Measurements from ENCODE around the gene REPS2. TPM values are rescaled to one million over a fixed set of nuclear protein-coding genes. Genes with fewer than 3 reads are reported as not detected.
"Not testable (repeated sequence)": the region's sequence is repeated elsewhere in the genome, so short reads cannot be mapped to it uniquely, and the experiment has no call there.

The REPS2 gene
- total and polyA plus RNA-seq, 4 experiments from 2014 or later = 0.09 to 1.4 (median 0.61) TPM

DNA sequence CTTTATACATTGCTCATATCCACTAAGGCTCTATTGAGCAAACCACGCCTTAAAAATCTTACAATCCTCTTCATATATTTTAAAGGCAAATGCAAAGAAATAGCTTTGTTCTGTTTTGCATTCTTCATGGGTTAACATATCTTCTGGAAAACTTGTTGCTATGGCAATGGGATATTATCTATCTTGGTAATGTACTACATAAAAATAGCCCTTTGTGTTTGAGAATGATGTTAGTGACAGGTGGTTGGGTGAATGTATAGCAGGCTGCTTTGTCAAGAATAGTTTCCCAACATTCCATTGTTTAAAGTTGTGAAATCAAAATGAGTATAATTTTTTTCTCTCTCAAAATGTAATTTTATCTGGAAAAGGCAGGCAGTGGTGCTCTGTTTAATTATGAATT is 16.8 kb downstream of the REPS2 start:
- CTCF ChIA-PET (ENCODE audit: partially characterized antibody) = no interaction called here
- intact Hi-C loops (cut with micrococcal nuclease) = no loop called here
- Histone ChIP-seq H3K27me3 (ENCODE audit: insufficient read depth, low read length) (no peaks in the 10 kb centered on the region), H3K9me3 (ENCODE audit: control insufficient read depth in 1 of 2, low read length in 2 of 2) (no peaks in the 10 kb centered on the region), H3K4me3 (ENCODE audit: low read length in 2 of 2) (no peak overlapping the region), H3K4me1 (ENCODE audit: insufficient read depth, low read length) (no peaks in the 10 kb centered on the region), H3K36me3 (ENCODE audit: insufficient read depth, low read length) (no peaks in the 10 kb centered on the region), H3K27ac (ENCODE audit: low read depth, low read length) (no peak overlapping the region)
- Mint-ChIP-seq H3K9me3 (peaks cover 0 to 4% (median 0%) of the 10 kb centered on the region in 8 donors), H3K4me3 (no peak overlapping the region), H3K27ac (no peak overlapping the region), H3K4me1 (no peaks in the 10 kb centered on the region), H3K36me3 (no peaks in the 10 kb centered on the region), H3K27me3 (peaks cover 0 to 2% of the 10 kb centered on the region in 2 donors)
- no peak for DNase-seq
- POLR2A ChIA-PET (ENCODE audit: partially characterized antibody) = no interaction called here

DNA sequence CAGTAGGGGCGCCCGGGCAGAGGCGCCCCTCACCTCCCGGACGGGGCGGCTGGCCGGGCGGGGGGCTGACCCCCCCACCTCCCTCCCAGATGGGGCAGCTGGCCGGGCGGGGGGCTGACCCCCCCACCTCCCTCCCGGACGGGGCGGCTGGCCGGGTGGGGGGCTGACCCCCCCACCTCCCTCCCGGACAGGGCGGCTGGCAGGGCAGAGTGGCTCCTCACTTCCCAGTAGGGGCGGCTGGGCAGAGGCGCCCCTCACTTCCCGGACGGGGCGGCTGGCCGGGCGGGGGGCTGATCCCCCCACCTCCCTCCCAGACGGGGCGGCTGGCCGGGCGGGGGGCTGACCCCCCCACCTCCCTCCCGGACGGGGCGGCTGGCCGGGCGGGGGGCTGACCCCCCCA is 18.5 kb downstream of the REPS2 start:
- H3K27me3 ChIP-seq (ENCODE audit: insufficient read depth, low read length); POLR2A ChIA-PET (ENCODE audit: partially characterized antibody); H3K9me3 Mint-ChIP-seq; H3K27me3 Mint-ChIP-seq; H3K36me3 Mint-ChIP-seq; intact Hi-C loops (cut with micrococcal nuclease); H3K27ac Mint-ChIP-seq; H3K36me3 ChIP-seq (ENCODE audit: insufficient read depth, low read length); H3K4me1 ChIP-seq (ENCODE audit: insufficient read depth, low read length); DNase-seq; H3K4me3 Mint-ChIP-seq; H3K9me3 ChIP-seq (ENCODE audit: control insufficient read depth in 1 of 2, low read length in 2 of 2); CTCF ChIA-PET (ENCODE audit: partially characterized antibody); H3K4me1 Mint-ChIP-seq; H3K27ac ChIP-seq (ENCODE audit: low read depth, low read length); H3K4me3 ChIP-seq (ENCODE audit: low read length in 2 of 2): not testable (repeated sequence)

DNA sequence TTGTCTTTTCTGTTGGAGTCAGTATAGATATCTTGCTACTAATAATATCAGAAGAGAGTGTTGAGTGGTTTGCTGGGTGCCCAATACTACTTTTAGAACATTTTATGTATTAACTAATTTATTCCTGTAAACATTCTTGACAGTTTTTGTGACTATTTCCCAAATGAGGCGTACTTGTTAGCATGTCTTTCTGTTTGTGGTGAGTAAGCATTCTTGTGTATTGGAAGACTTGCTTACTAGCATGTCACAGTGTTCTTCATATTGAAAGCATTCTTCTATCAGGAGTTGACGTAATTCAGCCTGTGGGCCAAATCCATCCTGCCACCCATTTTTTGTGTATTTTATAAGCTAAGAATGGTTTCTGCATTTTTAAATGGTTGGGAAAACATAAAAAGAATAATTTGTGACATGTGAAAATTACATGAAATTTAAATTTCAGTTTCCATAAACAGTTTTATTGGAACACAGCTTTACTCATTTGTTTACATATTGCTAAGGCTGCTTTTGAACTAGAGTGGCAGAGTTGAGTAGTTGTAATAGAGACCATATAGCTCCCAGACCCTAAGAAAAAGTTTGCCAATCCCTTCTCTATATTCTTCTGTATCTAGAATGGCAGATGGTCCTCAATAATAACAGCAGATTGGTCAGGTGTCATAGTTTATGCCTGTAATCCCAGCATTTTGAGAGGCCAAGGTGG is 20.4 kb downstream of the REPS2 start:
- no peaks in the 10 kb centered on the region for H3K9me3 ChIP-seq (ENCODE audit: control insufficient read depth in 1 of 2, low read length in 2 of 2)
- intact Hi-C loops (cut with micrococcal nuclease) = no loop called here
- no peaks in the 10 kb centered on the region for H3K27me3 ChIP-seq (ENCODE audit: insufficient read depth, low read length)
- Mint-ChIP-seq H3K4me3 (no peak overlapping the region), H3K27ac (peak overlapping the region in 1 of 7 donors; percentile 41), H3K4me1 (peaks cover 0 to 2% (median 0%) of the 10 kb centered on the region in 4 donors), H3K27me3 (peaks cover 0 to 3% of the 10 kb centered on the region in 2 donors), H3K9me3 (peaks cover 0 to 4% (median 0%) of the 10 kb centered on the region in 8 donors), H3K36me3 (no peaks in the 10 kb centered on the region)
- H3K4me3 ChIP-seq (ENCODE audit: low read length in 2 of 2) = no peak overlapping the region
- ChIA-PET POLR2A (ENCODE audit: partially characterized antibody) (no interaction called here), CTCF (ENCODE audit: partially characterized antibody) (no interaction called here)
- no peak overlapping the region for H3K27ac ChIP-seq (ENCODE audit: low read depth, low read length)
- H3K36me3 ChIP-seq (ENCODE audit: insufficient read depth, low read length) = no peaks in the 10 kb centered on the region
- no peak for DNase-seq
- no peaks in the 10 kb centered on the region for H3K4me1 ChIP-seq (ENCODE audit: insufficient read depth, low read length)

DNA sequence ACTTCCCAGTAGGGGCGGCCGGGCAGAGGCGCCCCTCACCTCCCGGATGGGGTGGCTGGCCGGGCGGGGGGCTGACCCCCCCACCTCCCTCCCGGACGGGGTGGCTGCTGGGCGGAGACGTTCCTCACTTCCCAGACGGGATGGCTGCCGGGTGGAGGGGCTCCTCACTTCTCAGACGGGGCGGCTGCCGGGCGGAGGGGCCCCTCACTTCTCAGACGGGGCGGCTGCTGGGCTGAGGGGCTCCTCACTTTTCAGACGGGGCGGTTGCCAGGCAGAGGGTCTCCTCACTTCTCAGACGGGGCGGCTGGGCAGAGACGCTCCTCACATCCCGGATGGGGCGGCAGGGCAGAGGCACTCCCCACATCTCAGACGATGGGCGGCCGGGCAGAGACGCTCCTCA is 22.3 kb downstream of the REPS2 start:
- H3K9me3 ChIP-seq (ENCODE audit: control insufficient read depth in 1 of 2, low read length in 2 of 2); H3K36me3 ChIP-seq (ENCODE audit: insufficient read depth, low read length); H3K27ac ChIP-seq (ENCODE audit: low read depth, low read length); intact Hi-C loops (cut with micrococcal nuclease); H3K27me3 Mint-ChIP-seq; H3K27me3 ChIP-seq (ENCODE audit: insufficient read depth, low read length); CTCF ChIA-PET (ENCODE audit: partially characterized antibody); H3K9me3 Mint-ChIP-seq; H3K4me3 ChIP-seq (ENCODE audit: low read length in 2 of 2); POLR2A ChIA-PET (ENCODE audit: partially characterized antibody); DNase-seq; H3K4me1 Mint-ChIP-seq; H3K27ac Mint-ChIP-seq; H3K4me1 ChIP-seq (ENCODE audit: insufficient read depth, low read length); H3K4me3 Mint-ChIP-seq; H3K36me3 Mint-ChIP-seq: not testable (repeated sequence)

DNA sequence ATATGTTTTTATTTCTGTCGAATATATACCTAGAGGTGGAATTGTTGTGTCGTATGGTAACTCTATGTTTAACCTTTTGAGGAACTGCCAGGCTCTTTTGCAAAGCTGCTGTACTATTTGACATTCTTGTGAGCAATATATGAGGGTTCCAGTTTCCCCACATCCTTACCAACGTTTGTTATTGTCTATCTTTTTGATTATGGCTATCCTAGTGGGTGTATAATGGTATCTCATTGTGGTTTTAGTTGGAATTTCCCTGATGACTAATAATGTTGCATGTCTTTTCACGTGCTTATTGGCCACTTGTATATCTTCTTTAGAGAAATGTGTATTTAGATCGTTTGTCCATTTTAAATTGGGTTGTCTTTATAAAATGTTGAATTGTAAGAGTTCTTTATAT is 24.5 kb downstream of the REPS2 start:
- no peak for DNase-seq
- ChIA-PET POLR2A (ENCODE audit: partially characterized antibody) (no interaction called here), CTCF (ENCODE audit: partially characterized antibody) (no interaction called here)
- intact Hi-C loops (cut with micrococcal nuclease) = no loop called here
- peaks cover 0 to 7% (median 1%) of the 10 kb centered on the region in 4 donors for H3K4me1 Mint-ChIP-seq
- Histone ChIP-seq H3K27me3 (ENCODE audit: insufficient read depth, low read length) (no peaks in the 10 kb centered on the region), H3K4me1 (ENCODE audit: insufficient read depth, low read length) (no peaks in the 10 kb centered on the region), H3K36me3 (ENCODE audit: insufficient read depth, low read length) (no peaks in the 10 kb centered on the region), H3K4me3 (ENCODE audit: low read length in 2 of 2) (no peak overlapping the region), H3K27ac (ENCODE audit: low read depth, low read length) (no peak overlapping the region), H3K9me3 (ENCODE audit: control insufficient read depth in 1 of 2, low read length in 2 of 2) (no peaks in the 10 kb centered on the region)
- H3K4me3 Mint-ChIP-seq = no peak overlapping the region
- no peak overlapping the region for H3K27ac Mint-ChIP-seq
- H3K36me3 Mint-ChIP-seq = no peaks in the 10 kb centered on the region
- peaks cover 0 to 4% (median 0%) of the 10 kb centered on the region in 8 donors for H3K9me3 Mint-ChIP-seq
- H3K27me3 Mint-ChIP-seq = peaks cover 3 to 5% of the 10 kb centered on the region in 2 donors

DNA sequence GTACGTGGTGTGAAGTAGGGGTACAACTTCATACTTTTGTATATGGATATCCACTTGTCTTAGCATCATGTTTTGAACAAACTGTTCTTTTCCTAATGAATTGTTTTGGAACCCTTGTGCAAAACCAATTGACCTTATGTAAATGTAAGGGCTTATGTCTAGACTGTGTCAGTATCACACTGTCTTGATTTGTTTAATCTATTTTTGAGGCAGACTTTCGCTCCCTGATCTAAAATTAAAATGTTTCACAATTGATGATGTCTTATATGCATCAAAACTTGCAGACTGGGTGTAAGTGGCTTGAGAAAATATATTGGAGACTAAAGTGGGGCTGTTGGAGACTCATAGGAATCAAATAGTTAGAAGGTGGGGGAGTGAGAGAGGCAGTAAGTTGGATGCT is 25.2 kb downstream of the REPS2 start:
- H3K27ac Mint-ChIP-seq = no peak overlapping the region
- intact Hi-C loops (cut with micrococcal nuclease) = no loop called here
- Histone ChIP-seq H3K4me1 (ENCODE audit: insufficient read depth, low read length) (no peaks in the 10 kb centered on the region), H3K27me3 (ENCODE audit: insufficient read depth, low read length) (no peaks in the 10 kb centered on the region), H3K36me3 (ENCODE audit: insufficient read depth, low read length) (no peaks in the 10 kb centered on the region), H3K9me3 (ENCODE audit: control insufficient read depth in 1 of 2, low read length in 2 of 2) (no peaks in the 10 kb centered on the region), H3K4me3 (ENCODE audit: low read length in 2 of 2) (no peak overlapping the region), H3K27ac (ENCODE audit: low read depth, low read length) (no peak overlapping the region)
- POLR2A ChIA-PET (ENCODE audit: partially characterized antibody) = no interaction called here
- H3K4me3 Mint-ChIP-seq = no peak overlapping the region
- peaks cover 3 to 5% of the 10 kb centered on the region in 2 donors for H3K27me3 Mint-ChIP-seq
- no peak for DNase-seq
- CTCF ChIA-PET (ENCODE audit: partially characterized antibody) = no interaction called here
- peaks cover 0 to 4% (median 0%) of the 10 kb centered on the region in 8 donors for H3K9me3 Mint-ChIP-seq
- no peaks in the 10 kb centered on the region for H3K36me3 Mint-ChIP-seq
- H3K4me1 Mint-ChIP-seq = peaks cover 0 to 7% (median 1%) of the 10 kb centered on the region in 4 donors

DNA sequence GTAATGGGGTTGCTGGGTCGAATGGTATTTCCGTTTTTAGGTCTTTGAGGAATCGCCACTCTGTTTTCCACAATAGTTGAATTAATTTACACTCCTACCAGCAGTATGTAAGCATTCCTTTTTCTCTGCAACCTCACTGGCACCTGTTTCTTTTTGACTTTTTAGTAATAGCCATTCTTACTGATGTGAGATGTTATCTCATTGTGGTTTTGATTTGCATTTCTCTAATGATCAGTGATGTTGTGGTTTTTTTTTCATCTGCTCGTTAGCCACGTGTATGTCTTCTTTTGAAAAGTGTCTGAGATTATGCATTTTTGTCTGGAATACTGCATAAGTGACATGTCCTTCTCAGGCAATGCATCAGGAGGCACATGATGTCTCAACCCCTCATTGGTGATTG is 28.8 kb downstream of the REPS2 start:
- no peaks in the 10 kb centered on the region for H3K4me1 ChIP-seq (ENCODE audit: insufficient read depth, low read length)
- no peak overlapping the region for H3K4me3 ChIP-seq (ENCODE audit: low read length in 2 of 2)
- peaks cover 0 to 2% (median 0%) of the 10 kb centered on the region in 8 donors for H3K9me3 Mint-ChIP-seq
- H3K27me3 Mint-ChIP-seq = peaks cover 3 to 5% of the 10 kb centered on the region in 2 donors
- no peaks in the 10 kb centered on the region for H3K36me3 ChIP-seq (ENCODE audit: insufficient read depth, low read length)
- H3K27ac ChIP-seq (ENCODE audit: low read depth, low read length) = no peak overlapping the region
- peaks cover 0 to 7% (median 1%) of the 10 kb centered on the region in 4 donors for H3K4me1 Mint-ChIP-seq
- no peak overlapping the region for H3K4me3 Mint-ChIP-seq
- CTCF ChIA-PET (ENCODE audit: partially characterized antibody) = no interaction called here
- no peak for DNase-seq
- POLR2A ChIA-PET (ENCODE audit: partially characterized antibody) = no interaction called here
- H3K27ac Mint-ChIP-seq = peak overlapping the region in 1 of 7 donors; percentile 6
- H3K9me3 ChIP-seq (ENCODE audit: control insufficient read depth in 1 of 2, low read length in 2 of 2) = no peaks in the 10 kb centered on the region
- intact Hi-C loops (cut with micrococcal nuclease) = no loop called here
- H3K36me3 Mint-ChIP-seq = no peaks in the 10 kb centered on the region
- no peaks in the 10 kb centered on the region for H3K27me3 ChIP-seq (ENCODE audit: insufficient read depth, low read length)
